ENCODE data around the gene TOMM34.

GRCh38 chr20:44911264-44911921, 48.8 kb downstream of the TOMM34 start:
- peak; percentile 85 for TF ChIP-seq CTCF (IDR thresholded peaks at IDR 0.05)
- no peak for TF ChIP-seq ZFX (IDR thresholded peaks at IDR 0.05; ENCODE audit: borderline replicate concordance)
